WTC11 (cell line): ENCODE results near the gene TRMU. TPM values are rescaled to one million over a fixed set of nuclear protein-coding genes. Genes with fewer than 3 reads are reported as not detected.

ENCODE experiments used
- ATAC-seq: fragments of 200-7000 bp; cut with Tn5 transposase; 2 replicates; pipeline ENCODE4 v1.10.0; 2021; ENCODE audit warnings: mild to moderate bottlenecking, moderate library complexity
- CTCF ChIA-PET: fragments of 300-600 bp; sonication (Branson Sonifier 250); formaldehyde crosslinking; loops from one replicate; lab custom pipeline; 2021; ENCODE audit warnings: antibody characterized with exemption; lab: Charles Lee
- POLR2A ChIA-PET: fragments of 350-600 bp; sonication (Branson Sonifier 250); formaldehyde crosslinking; loops from one replicate; lab custom pipeline; 2021; ENCODE audit warnings: antibody characterized with exemption; lab: Charles Lee
- DNase-seq: peaks from one replicate; pipeline ENCODE4 v3.0.0; 2021; ENCODE audit warnings: low spot score
- H3K27ac Mint-ChIP-seq: 2 replicates; pipeline ENCODE4 v1.8.0; 2021; ENCODE audit warnings: mixed read lengths
- H3K27me3 Mint-ChIP-seq: 2 replicates; pipeline ENCODE4 v1.8.0; 2021; ENCODE audit warnings: low read depth, mild to moderate bottlenecking, moderate library complexity, mixed read lengths
- H3K36me3 Mint-ChIP-seq: 2 replicates; pipeline ENCODE4 v1.8.0; 2021; ENCODE audit warnings: mixed read lengths
- H3K4me1 Mint-ChIP-seq: 2 replicates; pipeline ENCODE4 v1.8.0; 2022; ENCODE audit warnings: mixed read lengths
- H3K4me3 Mint-ChIP-seq: 2 replicates; pipeline ENCODE4 v1.8.0; 2021; ENCODE audit warnings: mild to moderate bottlenecking, moderate library complexity, mixed read lengths
- H3K9me3 Mint-ChIP-seq: 2 replicates; pipeline ENCODE4 v1.8.0; 2021; ENCODE audit warnings: mixed read lengths
- ATF1 ChIP-seq: sonication (generic); formaldehyde crosslinking; IDR thresholded peaks from 2 replicates; pipeline ENCODE4 v1.8.1; 2023; ENCODE audit warnings: mild to moderate bottlenecking, moderate library complexity, missing genetic modification reagents
- CBFB ChIP-seq: sonication (generic); formaldehyde crosslinking; IDR thresholded peaks from 2 replicates; pipeline ENCODE4 v1.8.1; 2022; ENCODE audit warnings: mild to moderate bottlenecking, low read depth, missing genetic modification reagents
- ESRRA ChIP-seq: sonication (generic); formaldehyde crosslinking; IDR thresholded peaks from 2 replicates; pipeline ENCODE4 v1.8.1; 2022; ENCODE audit warnings: mild to moderate bottlenecking, missing genetic modification reagents, borderline replicate concordance
- GTF2I ChIP-seq: fragments of 250-450 bp; sonication (Bioruptor Pico); conservative IDR thresholded peaks from 2 replicates; pipeline ENCODE4 v1.4.0; 2021; ENCODE audit warnings: mild to moderate bottlenecking
- IRF2 ChIP-seq: sonication (generic); formaldehyde crosslinking; IDR thresholded peaks from 2 replicates; pipeline ENCODE4 v1.8.0; 2022; ENCODE audit warnings: low read depth, missing genetic modification reagents, borderline replicate concordance
- NFE2L1 ChIP-seq: sonication (generic); formaldehyde crosslinking; IDR thresholded peaks from 2 replicates; pipeline ENCODE4 v1.8.1; 2023; ENCODE audit warnings: missing genetic modification reagents
- USF1 ChIP-seq: sonication (generic); formaldehyde crosslinking; IDR thresholded peaks from 2 replicates; pipeline ENCODE4 v1.8.0; 2022; ENCODE audit warnings: mild to moderate bottlenecking, missing genetic modification reagents
- ZNF671 ChIP-seq: fragments of 250-450 bp; sonication (Bioruptor Pico); IDR thresholded peaks from 2 replicates; pipeline ENCODE4 v1.8.0; 2021; ENCODE audit warnings: mild to moderate bottlenecking
- total RNA-seq: library from RNA; stranded (reverse); gene quantifications from 3 replicates; pipeline ENCODE4 v1.2.3, GENCODE V29; 2021
- TF ChIP-seq, protein P1 (sequence below): sonication (generic); formaldehyde crosslinking; IDR thresholded peaks from 2 replicates; pipeline ENCODE4 v1.8.0; 2023; ENCODE audit warnings: mild to moderate bottlenecking, missing genetic modification reagents
- TF ChIP-seq, protein P2 (sequence below): sonication (generic); formaldehyde crosslinking; conservative IDR thresholded peaks from 2 replicates; pipeline ENCODE4 v1.8.1; 2023; ENCODE audit warnings: mild to moderate bottlenecking, low read depth, missing genetic modification reagents, moderate library complexity
- TF ChIP-seq, protein P3 (sequence below): sonication (generic); formaldehyde crosslinking; IDR thresholded peaks from 2 replicates; pipeline ENCODE4 v1.8.0; 2023; ENCODE audit warnings: missing genetic modification reagents, mild to moderate bottlenecking, borderline replicate concordance

TRMU gene
- total RNA-seq, 1 experiment from 2014 or later = 103 TPM

DNA sequence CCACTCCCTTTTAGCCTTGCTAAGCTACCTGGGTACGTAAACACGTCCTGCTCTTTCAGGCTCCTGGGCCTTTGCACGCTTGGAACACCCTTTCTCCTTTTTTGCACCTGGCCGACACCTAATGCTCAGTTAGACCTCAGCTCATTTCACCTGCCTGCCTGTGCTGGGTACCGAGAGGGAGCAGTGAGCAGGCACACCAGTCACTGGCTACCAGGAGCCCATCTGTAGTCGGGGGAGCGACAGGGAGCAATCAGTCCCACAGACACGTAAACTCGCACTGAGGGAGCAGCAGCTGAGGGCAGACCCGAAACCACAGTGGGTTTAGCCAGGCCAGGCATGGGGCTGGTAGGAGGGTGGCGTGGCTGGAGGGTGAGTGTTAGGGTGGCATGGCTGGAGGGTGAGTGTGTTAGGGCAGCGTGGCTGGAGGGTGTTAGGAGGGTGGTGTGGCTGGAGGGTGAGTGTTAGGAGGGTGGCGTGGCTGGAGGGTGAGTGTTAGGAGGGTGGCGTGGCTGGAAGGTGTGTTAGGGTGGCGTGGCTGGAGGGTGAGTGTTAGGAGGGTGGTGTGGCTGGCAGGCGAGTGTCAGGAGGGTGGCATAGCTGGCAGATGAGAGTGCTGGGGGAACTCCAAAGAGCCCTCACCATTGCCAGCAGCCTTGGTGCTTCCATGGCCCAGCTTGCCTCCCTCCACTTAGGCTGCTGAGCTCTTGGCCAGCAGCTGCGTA lies 45.2 kb upstream of the TRMU start (continued):
- TF ChIP-seq, protein P1, sequence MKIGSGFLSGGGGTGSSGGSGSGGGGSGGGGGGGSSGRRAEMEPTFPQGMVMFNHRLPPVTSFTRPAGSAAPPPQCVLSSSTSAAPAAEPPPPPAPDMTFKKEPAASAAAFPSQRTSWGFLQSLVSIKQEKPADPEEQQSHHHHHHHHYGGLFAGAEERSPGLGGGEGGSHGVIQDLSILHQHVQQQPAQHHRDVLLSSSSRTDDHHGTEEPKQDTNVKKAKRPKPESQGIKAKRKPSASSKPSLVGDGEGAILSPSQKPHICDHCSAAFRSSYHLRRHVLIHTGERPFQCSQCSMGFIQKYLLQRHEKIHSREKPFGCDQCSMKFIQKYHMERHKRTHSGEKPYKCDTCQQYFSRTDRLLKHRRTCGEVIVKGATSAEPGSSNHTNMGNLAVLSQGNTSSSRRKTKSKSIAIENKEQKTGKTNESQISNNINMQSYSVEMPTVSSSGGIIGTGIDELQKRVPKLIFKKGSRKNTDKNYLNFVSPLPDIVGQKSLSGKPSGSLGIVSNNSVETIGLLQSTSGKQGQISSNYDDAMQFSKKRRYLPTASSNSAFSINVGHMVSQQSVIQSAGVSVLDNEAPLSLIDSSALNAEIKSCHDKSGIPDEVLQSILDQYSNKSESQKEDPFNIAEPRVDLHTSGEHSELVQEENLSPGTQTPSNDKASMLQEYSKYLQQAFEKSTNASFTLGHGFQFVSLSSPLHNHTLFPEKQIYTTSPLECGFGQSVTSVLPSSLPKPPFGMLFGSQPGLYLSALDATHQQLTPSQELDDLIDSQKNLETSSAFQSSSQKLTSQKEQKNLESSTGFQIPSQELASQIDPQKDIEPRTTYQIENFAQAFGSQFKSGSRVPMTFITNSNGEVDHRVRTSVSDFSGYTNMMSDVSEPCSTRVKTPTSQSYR (CRISPR knock-in tag) = no peak
- TF ChIP-seq ZNF671 (CRISPR knock-in tag) = no peak
- TF ChIP-seq, protein P2, sequence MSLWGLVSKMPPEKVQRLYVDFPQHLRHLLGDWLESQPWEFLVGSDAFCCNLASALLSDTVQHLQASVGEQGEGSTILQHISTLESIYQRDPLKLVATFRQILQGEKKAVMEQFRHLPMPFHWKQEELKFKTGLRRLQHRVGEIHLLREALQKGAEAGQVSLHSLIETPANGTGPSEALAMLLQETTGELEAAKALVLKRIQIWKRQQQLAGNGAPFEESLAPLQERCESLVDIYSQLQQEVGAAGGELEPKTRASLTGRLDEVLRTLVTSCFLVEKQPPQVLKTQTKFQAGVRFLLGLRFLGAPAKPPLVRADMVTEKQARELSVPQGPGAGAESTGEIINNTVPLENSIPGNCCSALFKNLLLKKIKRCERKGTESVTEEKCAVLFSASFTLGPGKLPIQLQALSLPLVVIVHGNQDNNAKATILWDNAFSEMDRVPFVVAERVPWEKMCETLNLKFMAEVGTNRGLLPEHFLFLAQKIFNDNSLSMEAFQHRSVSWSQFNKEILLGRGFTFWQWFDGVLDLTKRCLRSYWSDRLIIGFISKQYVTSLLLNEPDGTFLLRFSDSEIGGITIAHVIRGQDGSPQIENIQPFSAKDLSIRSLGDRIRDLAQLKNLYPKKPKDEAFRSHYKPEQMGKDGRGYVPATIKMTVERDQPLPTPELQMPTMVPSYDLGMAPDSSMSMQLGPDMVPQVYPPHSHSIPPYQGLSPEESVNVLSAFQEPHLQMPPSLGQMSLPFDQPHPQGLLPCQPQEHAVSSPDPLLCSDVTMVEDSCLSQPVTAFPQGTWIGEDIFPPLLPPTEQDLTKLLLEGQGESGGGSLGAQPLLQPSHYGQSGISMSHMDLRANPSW (CRISPR knock-in tag) = no peak
- TF ChIP-seq CBFB = no peak
- no peak for TF ChIP-seq ATF1 (CRISPR knock-in tag)
- TF ChIP-seq NFE2L1 (CRISPR knock-in tag) = no peak
- TF ChIP-seq ESRRA (CRISPR knock-in tag) = no peak
- TF ChIP-seq, protein P3, sequence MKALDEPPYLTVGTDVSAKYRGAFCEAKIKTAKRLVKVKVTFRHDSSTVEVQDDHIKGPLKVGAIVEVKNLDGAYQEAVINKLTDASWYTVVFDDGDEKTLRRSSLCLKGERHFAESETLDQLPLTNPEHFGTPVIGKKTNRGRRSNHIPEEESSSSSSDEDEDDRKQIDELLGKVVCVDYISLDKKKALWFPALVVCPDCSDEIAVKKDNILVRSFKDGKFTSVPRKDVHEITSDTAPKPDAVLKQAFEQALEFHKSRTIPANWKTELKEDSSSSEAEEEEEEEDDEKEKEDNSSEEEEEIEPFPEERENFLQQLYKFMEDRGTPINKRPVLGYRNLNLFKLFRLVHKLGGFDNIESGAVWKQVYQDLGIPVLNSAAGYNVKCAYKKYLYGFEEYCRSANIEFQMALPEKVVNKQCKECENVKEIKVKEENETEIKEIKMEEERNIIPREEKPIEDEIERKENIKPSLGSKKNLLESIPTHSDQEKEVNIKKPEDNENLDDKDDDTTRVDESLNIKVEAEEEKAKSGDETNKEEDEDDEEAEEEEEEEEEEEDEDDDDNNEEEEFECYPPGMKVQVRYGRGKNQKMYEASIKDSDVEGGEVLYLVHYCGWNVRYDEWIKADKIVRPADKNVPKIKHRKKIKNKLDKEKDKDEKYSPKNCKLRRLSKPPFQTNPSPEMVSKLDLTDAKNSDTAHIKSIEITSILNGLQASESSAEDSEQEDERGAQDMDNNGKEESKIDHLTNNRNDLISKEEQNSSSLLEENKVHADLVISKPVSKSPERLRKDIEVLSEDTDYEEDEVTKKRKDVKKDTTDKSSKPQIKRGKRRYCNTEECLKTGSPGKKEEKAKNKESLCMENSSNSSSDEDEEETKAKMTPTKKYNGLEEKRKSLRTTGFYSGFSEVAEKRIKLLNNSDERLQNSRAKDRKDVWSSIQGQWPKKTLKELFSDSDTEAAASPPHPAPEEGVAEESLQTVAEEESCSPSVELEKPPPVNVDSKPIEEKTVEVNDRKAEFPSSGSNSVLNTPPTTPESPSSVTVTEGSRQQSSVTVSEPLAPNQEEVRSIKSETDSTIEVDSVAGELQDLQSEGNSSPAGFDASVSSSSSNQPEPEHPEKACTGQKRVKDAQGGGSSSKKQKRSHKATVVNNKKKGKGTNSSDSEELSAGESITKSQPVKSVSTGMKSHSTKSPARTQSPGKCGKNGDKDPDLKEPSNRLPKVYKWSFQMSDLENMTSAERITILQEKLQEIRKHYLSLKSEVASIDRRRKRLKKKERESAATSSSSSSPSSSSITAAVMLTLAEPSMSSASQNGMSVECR = no peak

DNA sequence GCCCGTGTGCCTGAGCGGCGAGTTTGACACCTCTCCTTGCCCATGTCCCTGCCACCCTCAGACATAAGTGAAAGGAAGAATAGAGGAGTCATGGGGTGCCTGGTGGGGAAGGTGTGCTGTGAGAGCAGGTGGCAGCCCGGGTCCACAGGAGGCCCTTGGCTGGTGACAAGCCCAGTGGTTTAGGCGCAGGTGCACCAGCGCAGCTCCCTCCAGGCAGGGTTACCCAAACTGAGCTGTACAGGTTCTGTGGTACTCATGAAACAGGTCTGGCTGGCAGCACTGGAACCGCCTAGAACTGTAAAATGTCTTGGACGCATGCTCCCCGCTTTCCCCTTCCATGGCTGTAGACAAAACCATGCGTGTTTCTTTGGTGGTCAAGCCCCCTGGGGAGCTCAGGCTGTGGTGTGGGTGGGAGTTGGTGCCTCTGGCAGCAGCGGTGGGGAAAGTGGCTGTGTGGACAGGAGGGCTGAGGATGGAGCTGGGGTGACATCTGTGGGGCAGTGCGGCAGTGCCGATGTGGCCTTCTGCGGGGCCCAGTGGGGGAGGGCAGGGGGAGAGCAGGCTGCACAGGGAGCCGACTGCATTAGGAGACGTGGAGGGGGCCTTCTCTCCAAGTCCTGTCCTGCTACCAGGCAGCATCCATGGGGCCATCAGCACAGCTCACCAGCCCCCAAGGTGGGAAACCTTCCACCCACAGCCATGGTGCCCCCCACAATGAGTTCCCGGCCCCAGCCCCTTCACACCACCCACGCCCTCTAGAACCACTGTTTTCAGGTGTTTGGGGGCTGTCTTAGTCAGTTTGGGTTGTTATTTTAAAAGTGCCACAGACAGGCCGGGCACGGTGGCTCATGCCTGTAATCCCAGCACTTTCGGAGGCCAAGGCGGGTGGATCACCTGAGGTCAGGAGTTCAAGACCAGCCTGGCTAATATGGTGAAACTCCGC lies 44.4 kb upstream of the TRMU start:
- POLR2A ChIA-PET = no interaction called here
- no peak overlapping the region for H3K4me3 Mint-ChIP-seq

More for the DNA sequence above, 44.4 kb upstream of the TRMU start:
- Mint-ChIP-seq H3K36me3 (peaks cover 11% of the 10 kb centered on the region), H3K27ac (no peak overlapping the region), H3K9me3 (no peaks in the 10 kb centered on the region), H3K27me3 (no peaks in the 10 kb centered on the region; the same call in 1 of the 2 replicates), H3K4me1 (peaks cover 11% of the 10 kb centered on the region)
- CTCF ChIA-PET = no interaction called here
- TF ChIP-seq IRF2 (no peak), USF1 (CRISPR knock-in tag) (no peak), GTF2I (CRISPR knock-in tag) (no peak)
- DNase-seq (no peak), ATAC-seq (no peak)
